ENCODE measurements around the gene B3GNT9.
A peak's percentile ranks its signal among the peaks of the same experiment; 100 is the strongest.

GRCh38 chr16:67169642-67170167 is 18.9 kb upstream of the B3GNT9 start:
- TF ChIP-seq CTCF (IDR thresholded peaks at IDR 0.05) (peak; percentile 75), ZFX (IDR thresholded peaks at IDR 0.05; ENCODE audit: borderline replicate concordance) (no peak)

Data from 22Rv1 (cell line).